ENCODE results near the gene SPOCD1. TPM values are rescaled to one million over a fixed set of nuclear protein-coding genes. Genes with fewer than 3 reads are reported as not detected.

Gene SPOCD1
- 0.47 TPM for polyA plus RNA-seq (2012; ENCODE audit: missing spikeins)

DNA sequence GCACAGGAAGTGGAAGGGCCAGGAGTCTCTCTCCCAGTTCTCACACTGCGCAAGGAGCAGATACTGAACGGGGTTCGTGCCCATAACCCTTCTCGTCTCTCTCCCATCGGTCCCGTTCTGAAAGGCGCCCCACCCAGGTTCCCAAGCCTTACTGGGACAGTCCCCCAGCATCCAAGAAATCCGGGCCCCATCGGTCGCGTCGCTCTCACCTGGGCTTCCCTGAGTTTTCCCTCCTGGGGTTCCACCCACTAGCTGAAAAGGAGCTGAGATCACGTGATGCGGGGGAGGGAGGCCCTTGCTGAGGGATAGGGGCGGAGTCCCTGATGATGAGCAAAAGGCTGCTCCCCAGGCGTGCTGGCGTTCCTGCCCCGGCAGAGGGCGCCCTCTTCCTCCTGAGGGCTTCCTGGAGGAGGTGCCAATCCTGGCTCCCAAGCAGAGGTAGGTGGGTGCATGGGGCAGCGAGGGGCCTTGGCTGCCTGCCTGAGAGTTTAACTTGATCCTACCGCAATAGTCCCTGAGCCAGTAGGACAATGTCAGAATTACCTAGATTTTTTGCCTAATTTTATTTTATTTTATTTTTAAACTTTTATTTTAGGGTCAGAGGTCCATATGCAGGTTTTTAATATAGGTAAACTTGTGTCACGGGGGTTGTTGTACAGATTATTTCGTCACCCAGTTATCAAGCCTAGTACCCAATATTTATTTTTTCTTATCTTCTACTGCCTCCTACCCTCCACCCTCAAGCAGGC is at the start of gene SPOCD1:
TSS of gene SPOCD1 (minus strand) at position 271 of the 749 bp plus-strand sequence. CDS start 689 bp downstream, outside the sequence.
- FAIRE-seq (no peak), DNase-seq (ENCODE audit: insufficient read length) (peak; percentile 68)
- TF ChIP-seq TAF1 (IDR thresholded peaks at IDR 0.05; ENCODE audit: borderline replicate concordance, low read depth, low read length): no peak
- TF ChIP-seq POLR2AphosphoS5 (IDR thresholded peaks at IDR 0.05; ENCODE audit: low read depth, low read length): no peak
- TF ChIP-seq POLR2A (IDR thresholded peaks at IDR 0.05; ENCODE audit: low read depth, low read length): no peak

DNA sequence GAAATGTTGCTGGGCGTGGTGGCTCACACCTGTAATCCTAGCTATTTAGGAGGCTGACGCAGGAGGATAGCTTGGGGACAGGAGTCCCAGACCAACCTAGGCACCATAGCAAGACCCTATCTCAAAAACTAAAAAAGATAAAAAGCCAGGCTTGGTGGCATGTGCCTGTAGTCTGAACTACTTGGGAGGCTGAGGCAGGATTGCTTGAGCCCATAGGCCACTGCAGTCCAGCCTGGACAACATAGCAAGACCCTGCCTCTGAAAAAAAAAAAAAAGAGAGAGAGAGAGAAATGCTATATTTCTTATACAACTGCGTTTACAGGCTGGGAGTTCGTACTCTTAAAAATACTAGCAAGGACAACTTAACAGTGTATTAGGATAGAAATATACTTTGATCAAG is 46.2 kb upstream of the SPOCD1 start:
- TF ChIP-seq POLR2A (IDR thresholded peaks at IDR 0.05; ENCODE audit: low read depth, low read length): no peak
- TF ChIP-seq POLR2AphosphoS5 (IDR thresholded peaks at IDR 0.05; ENCODE audit: low read depth, low read length): no peak
- TF ChIP-seq TAF1 (IDR thresholded peaks at IDR 0.05; ENCODE audit: borderline replicate concordance, low read depth, low read length): no peak
- DNase-seq (ENCODE audit: insufficient read length) (no peak), FAIRE-seq (no peak)

DNA sequence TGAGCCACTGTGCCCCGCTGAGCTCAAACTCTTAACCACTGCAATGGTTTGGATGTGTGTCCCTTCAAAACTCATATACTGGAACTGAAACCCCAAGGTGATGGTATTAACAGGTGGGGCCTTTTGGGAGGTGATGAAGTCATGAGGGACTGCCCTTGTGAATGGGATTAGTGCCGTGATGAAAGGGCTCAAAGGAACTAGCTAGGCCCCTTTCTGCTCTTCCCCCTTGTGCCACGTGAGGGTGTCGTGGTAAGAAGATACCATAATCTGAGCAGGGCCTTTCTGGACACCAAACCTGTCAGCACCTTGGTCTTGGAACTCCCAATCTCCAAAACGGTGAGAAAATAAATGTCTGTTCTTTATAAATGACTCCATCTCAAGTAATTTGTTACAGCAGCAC is 45.5 kb upstream of the SPOCD1 start:
- DNase-seq (ENCODE audit: insufficient read length) (no peak), FAIRE-seq (peak; percentile 82)
- TF ChIP-seq TAF1 (IDR thresholded peaks at IDR 0.05; ENCODE audit: borderline replicate concordance, low read depth, low read length) (no peak), POLR2A (IDR thresholded peaks at IDR 0.05; ENCODE audit: low read depth, low read length) (no peak), POLR2AphosphoS5 (IDR thresholded peaks at IDR 0.05; ENCODE audit: low read depth, low read length) (no peak)

DNA sequence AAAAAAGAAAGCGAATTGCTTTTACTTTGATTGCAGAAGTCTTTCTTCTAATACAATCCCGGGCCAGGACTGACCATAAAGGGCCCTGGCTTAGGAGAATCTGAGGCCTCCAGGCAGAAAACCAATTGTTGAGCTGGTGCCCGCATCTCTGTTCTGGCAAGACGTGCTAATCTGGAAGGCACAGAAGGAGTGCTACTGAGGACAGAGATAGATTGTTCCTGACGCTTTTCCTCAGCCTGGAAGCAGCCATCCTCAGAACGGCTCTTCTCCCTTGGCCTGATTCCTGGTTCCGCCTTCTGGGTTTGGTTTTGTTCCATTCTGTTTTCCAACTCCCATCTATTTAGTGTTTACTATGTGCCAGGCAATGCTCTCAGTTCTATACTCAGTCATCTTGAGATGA is 44.8 kb upstream of the SPOCD1 start:
- TF ChIP-seq TAF1 (IDR thresholded peaks at IDR 0.05; ENCODE audit: borderline replicate concordance, low read depth, low read length) (no peak), POLR2A (IDR thresholded peaks at IDR 0.05; ENCODE audit: low read depth, low read length) (no peak), POLR2AphosphoS5 (IDR thresholded peaks at IDR 0.05; ENCODE audit: low read depth, low read length) (no peak)
- no peak for FAIRE-seq
- DNase-seq (ENCODE audit: insufficient read length): no peak

DNA sequence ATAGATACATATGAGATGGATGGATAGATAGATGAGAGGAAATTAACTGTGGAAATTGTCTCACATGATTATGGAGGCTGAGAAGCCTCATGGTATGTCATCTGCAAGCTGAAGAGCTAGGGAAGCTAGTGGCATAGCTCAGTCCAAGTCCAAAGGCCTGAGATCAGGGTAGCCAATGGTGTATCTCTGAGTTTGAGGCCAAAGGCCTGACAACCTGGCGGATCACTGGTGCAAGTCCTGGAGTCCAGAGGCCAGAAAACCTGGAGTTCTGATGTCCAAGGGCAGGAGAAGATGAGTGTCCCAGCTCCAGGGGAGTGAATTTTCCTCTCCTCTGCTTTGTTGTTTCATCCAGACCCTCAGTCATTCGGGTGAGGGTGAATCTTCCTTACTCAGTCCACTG is 43.9 kb upstream of the SPOCD1 start:
- TF ChIP-seq TAF1 (IDR thresholded peaks at IDR 0.05; ENCODE audit: borderline replicate concordance, low read depth, low read length): no peak
- TF ChIP-seq POLR2A (IDR thresholded peaks at IDR 0.05; ENCODE audit: low read depth, low read length): no peak
- FAIRE-seq (no peak), DNase-seq (ENCODE audit: insufficient read length) (no peak)

DNA sequence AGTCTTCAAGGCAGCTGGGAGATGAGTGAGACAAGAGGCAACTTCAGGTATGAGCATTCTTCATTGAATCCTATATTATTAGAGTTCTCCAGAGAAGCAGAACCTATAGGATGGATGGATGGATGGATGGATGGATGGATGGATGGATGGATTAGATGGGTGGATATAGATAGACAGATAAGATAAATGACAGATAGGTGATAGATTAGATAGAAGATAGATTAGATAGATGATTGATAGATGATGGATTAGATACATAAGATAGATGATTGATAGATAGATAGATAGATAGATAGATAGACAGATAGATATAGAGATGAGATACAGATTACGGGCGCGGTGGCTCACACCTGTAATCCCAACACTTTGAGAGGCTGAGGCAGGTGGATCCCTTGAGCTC is 43.2 kb upstream of the SPOCD1 start:
- DNase-seq (ENCODE audit: insufficient read length) (no peak), FAIRE-seq (no peak)
- TF ChIP-seq POLR2A (IDR thresholded peaks at IDR 0.05; ENCODE audit: low read depth, low read length) (no peak), POLR2AphosphoS5 (IDR thresholded peaks at IDR 0.05; ENCODE audit: low read depth, low read length) (no peak), TAF1 (IDR thresholded peaks at IDR 0.05; ENCODE audit: borderline replicate concordance, low read depth, low read length) (no peak)

DNA sequence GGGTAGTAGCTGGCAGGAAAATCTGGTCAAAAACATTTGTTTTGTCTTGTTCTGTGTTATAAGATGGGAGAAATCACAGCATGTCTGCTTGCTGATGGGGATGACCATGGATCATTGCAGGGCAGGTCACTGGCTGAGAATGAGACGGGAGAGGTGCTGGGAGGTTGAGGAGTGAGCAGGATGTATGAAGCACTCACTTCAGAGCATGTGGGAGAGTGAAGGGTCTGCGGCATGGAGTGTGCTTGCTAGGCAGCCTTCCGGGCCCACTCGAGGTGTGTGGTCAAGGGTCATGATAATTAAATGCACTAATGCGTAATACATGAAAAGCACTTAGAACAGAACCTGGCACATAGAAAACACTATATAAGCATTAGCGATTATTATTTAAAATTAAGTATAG is 42.0 kb upstream of the SPOCD1 start:
- TF ChIP-seq POLR2A (IDR thresholded peaks at IDR 0.05; ENCODE audit: low read depth, low read length) (no peak), TAF1 (IDR thresholded peaks at IDR 0.05; ENCODE audit: borderline replicate concordance, low read depth, low read length) (no peak), POLR2AphosphoS5 (IDR thresholded peaks at IDR 0.05; ENCODE audit: low read depth, low read length) (no peak)
- no peak for FAIRE-seq
- no peak for DNase-seq (ENCODE audit: insufficient read length)

DNA sequence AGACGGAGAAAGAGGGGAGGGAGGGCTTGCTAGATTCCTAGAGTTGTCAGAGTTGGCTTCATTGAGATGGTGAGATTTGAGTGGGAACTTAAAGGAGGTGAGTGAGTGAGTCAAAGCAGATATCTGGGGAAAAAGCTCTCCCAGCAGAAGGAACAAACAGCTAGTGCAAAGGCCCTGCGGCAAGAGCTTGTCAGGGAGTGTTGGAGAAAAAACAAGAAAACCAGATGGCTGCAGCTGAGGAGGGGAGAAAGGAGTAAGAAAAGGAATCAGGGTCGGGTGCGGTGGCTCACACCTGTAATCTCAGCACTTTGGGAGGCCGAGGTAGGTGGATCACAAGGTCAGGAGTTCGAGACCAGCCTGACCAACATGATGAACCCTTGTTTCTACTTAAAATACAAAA is 40.3 kb upstream of the SPOCD1 start:
- FAIRE-seq: no peak
- TF ChIP-seq TAF1 (IDR thresholded peaks at IDR 0.05; ENCODE audit: borderline replicate concordance, low read depth, low read length): no peak
- TF ChIP-seq POLR2A (IDR thresholded peaks at IDR 0.05; ENCODE audit: low read depth, low read length): no peak
- TF ChIP-seq POLR2AphosphoS5 (IDR thresholded peaks at IDR 0.05; ENCODE audit: low read depth, low read length): no peak

DNA sequence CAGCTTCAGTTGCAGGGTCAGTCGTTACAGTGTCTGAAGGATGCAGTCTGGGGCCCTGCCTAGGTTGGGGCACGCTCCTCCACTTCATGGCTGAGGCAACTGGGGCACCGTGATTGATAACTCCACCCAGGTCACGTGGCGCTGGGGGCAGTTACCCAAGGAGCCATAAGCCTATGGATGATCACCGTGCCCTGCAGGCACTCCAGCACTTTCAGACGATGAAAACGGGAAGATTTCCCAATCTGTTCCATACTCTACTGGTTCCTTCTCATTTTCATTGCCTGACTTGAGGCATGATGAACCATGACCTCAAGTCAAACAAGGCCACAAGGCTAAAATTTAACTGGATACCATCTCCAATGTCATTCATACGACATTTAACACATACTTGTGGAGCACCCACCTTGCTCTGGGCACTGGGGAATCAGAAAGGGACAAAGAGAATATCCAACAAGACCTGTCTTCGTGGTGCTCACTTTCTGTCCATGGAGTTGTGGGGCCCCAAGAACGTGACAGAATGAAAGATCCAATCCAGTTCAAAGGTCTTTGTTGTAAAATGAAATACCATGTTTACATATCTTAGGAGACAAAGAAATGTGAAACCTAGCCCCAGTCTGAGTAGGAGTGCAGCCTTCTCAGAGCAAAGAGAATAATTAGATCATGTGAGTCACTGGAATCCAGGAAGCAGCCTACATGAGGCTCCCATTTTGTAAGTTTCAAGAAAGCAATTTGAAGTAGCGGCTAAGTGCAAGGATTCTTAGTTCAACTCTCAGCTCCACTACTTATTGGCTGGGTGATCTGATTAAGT is 39.4 kb upstream of the SPOCD1 start:
- no peak for DNase-seq (ENCODE audit: insufficient read length)
- TF ChIP-seq TAF1 (IDR thresholded peaks at IDR 0.05; ENCODE audit: borderline replicate concordance, low read depth, low read length) (no peak), POLR2AphosphoS5 (IDR thresholded peaks at IDR 0.05; ENCODE audit: low read depth, low read length) (no peak), POLR2A (IDR thresholded peaks at IDR 0.05; ENCODE audit: low read depth, low read length) (no peak)
- FAIRE-seq: no peak

More for the DNA sequence above, 40.3 kb upstream of the SPOCD1 start:
- no peak for DNase-seq (ENCODE audit: insufficient read length)

DNA sequence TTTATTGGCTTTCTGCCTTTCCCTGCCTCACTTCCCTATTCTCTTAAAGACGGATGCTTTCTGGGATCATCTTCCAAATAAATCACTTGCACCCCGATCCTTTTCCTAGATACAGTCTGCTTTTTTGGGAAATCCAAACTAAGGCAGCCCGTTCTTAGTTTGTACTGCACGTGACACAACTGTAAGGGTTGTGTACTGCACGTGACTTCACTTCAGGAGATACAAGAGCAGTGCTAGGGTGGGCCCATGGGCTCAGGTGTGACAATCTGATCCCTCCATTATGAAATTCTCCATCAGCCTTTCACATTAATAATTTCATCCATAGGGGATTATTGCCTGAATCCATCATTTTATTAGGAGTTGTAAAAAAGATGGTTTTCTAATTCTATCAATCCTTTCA is 33.8 kb upstream of the SPOCD1 start:
- no peak for TF ChIP-seq POLR2AphosphoS5 (IDR thresholded peaks at IDR 0.05; ENCODE audit: low read depth, low read length)
- TF ChIP-seq TAF1 (IDR thresholded peaks at IDR 0.05; ENCODE audit: borderline replicate concordance, low read depth, low read length): no peak
- no peak for TF ChIP-seq POLR2A (IDR thresholded peaks at IDR 0.05; ENCODE audit: low read depth, low read length)
- FAIRE-seq: no peak

DNA sequence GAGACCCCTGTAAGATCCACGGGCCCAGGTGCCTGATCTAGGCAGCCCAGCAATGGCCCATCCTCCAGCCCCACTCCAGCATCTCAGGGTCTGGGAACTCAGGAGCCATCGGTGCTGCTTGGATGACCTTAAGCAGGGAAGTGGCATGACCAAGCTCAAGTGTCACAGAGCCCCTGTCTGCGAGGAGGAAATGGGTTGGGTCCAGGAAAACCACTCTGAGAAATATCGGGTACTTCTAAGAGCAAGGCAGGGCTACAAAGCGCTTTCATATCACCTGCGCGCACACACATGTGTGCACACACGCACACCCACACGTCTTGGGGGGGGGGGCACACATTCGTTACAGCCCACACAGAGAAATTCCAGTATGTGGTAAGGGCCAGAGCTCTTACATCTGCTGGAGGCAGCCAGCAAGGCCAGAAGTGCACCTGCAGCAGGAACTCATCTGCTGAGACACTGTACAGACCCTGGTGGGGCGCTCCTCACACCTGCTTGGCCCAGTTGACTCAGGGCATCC is 32.6 kb upstream of the SPOCD1 start:
- no peak for DNase-seq (ENCODE audit: insufficient read length)
- FAIRE-seq: no peak
- no peak for TF ChIP-seq POLR2A (IDR thresholded peaks at IDR 0.05; ENCODE audit: low read depth, low read length)
- no peak for TF ChIP-seq TAF1 (IDR thresholded peaks at IDR 0.05; ENCODE audit: borderline replicate concordance, low read depth, low read length)
- no peak for TF ChIP-seq POLR2AphosphoS5 (IDR thresholded peaks at IDR 0.05; ENCODE audit: low read depth, low read length)

More for the DNA sequence above, 33.8 kb upstream of the SPOCD1 start:
- no peak for DNase-seq (ENCODE audit: insufficient read length)
